Right cardiac atrium (tissue), 5 donors: ENCODE data around the gene B3GNT7. TPM values are rescaled to one million over a fixed set of nuclear protein-coding genes. Genes with fewer than 3 reads are reported as not detected.

ENCODE experiments used
- ATAC-seq, 2 donors: fragments of 200-7000 bp; cut with Tn5 transposase; one replicate each; pipeline versions ENCODE4 v1.8.0 to v1.9.1; 2020; ENCODE audit warnings: moderate library complexity in 2 of 2, mild to moderate bottlenecking in 1 of 2
- DNase-seq, 3 donors: peaks; one replicate each; pipeline ENCODE4 v3.0.0-alpha.2; 2020
- H3K27ac ChIP-seq: one replicate; pipeline ENCODE4 v1.5.1; 2013; ENCODE audit warnings: mild to moderate bottlenecking, low read length, control low read depth, moderate library complexity
- H3K27me3 ChIP-seq: one replicate; pipeline ENCODE4 v1.6.1; 2013; ENCODE audit not compliant: control insufficient read depth, insufficient read depth
- H3K4me1 ChIP-seq: one replicate; pipeline ENCODE4 v1.6.1; 2013; ENCODE audit warnings: low read length; ENCODE audit not compliant: control insufficient read depth, insufficient read depth
- H3K4me3 ChIP-seq: one replicate; pipeline ENCODE4 v1.5.1; 2013; ENCODE audit warnings: low read length, control low read depth
- H3K9me3 ChIP-seq: one replicate; pipeline ENCODE4 v1.6.1; 2013; ENCODE audit warnings: low read length; ENCODE audit not compliant: control insufficient read depth
- WGBS: extraction: QIAGEN DNeasy Blood & Tissue Kit; methylation state at CpG from one replicate; pipeline ENCODE4 v1.1.7; 2013; 5-methylcytosine and 5-hydroxymethylcytosine counted together
- intact Hi-C, 4 donors: fragments of 100-400 bp; cut with DNase I; formaldehyde crosslinking; loops; one replicate each; pipeline versions ENCODE4 v1.11.0 to v1.14.0; 2022 to 2023
- polyA plus RNA-seq: library from polyadenylated mRNA; stranded (reverse); fragments of 200-250 nt; gene quantifications from one replicate; pipeline ENCODE4 v1.2.3, GENCODE V29; 2013
- total RNA-seq, 4 donors: library from RNA; stranded (reverse); fragmentation: NEBNext Ultra II Directional; extraction: Animal tissue kit (Norgen Biotek cat#: 25700); gene quantifications; one replicate each; pipeline ENCODE4 v1.2.1, GENCODE V29; 2021
- donor health status: healthy with polysubstance abuse.
- donor health status: DM: no; HTN: yes; CAD: no.
- donor health status: DM: no; HTN: no; CAD: no.
- donor health status: DM: no; HTN: yes; CAD: no; lungs with severe emphysema.
- donor health status: DM: yes; HTN: yes; CAD: no.

The B3GNT7 gene
- total and polyA plus RNA-seq, 5 donors, result 2.5 to 7.3 (median 5.9) TPM

DNA sequence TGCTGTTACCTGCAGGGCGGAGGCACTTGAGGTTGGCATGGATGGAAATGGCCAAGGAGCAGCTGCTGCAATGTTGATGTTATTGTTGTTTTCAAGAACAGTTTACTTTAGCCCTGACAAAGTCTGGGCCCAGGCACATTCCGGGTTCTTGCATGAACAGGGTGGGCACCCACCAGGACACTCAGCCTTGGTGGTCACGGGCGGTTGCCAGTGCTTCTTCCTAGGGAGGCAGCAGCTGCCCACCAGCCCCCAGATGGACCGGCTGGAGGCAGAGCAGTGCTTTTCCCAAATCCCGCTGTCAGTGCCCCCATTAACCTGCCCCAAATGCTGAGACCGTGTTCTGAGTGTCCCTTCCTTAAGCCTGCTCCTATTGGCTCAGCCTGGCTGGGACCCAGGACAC, 38.5 kb upstream of the B3GNT7 start:
- whole genome bisulfite sequencing, result 94% methylated on average over 7 of the region's 7 CpGs
- DNase-seq, result no peak
- Histone ChIP-seq H3K9me3 (no peaks in the 10 kb centered on the region), H3K27me3 (no peaks in the 10 kb centered on the region), H3K4me3 (no peak overlapping the region), H3K4me1 (no peaks in the 10 kb centered on the region), H3K27ac (no peak overlapping the region)
- intact Hi-C loops, result no loop called here
- no peak for ATAC-seq

DNA sequence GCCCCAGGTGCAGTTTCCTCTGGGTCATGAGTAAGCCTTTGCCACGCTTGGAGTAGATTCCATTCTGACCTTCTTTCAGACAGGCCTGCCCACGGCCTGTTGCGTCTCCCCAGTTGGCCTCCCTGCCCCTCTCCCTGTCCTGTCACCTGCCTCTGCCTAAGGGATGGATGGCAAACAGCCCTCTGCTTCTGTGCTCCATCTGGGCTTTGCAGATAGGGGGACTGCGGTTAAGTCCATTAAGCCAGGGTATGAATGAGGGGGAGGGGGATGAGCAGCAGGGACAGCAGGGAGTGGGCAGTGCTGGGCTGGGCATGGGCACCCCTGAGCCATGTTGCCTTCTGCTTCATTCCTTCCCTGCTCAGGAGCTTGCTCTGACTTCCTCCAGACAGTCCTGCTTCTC, 37.6 kb upstream of the B3GNT7 start:
- no peak for DNase-seq
- no peak overlapping the region for H3K4me3 ChIP-seq
- no peaks in the 10 kb centered on the region for H3K27me3 ChIP-seq
- H3K27ac ChIP-seq, result no peak overlapping the region
- no peaks in the 10 kb centered on the region for H3K9me3 ChIP-seq
- intact Hi-C loops, result no loop called here
- WGBS, result 98% methylated on average over 4 of the region's 4 CpGs
- no peaks in the 10 kb centered on the region for H3K4me1 ChIP-seq
- ATAC-seq, result no peak

DNA sequence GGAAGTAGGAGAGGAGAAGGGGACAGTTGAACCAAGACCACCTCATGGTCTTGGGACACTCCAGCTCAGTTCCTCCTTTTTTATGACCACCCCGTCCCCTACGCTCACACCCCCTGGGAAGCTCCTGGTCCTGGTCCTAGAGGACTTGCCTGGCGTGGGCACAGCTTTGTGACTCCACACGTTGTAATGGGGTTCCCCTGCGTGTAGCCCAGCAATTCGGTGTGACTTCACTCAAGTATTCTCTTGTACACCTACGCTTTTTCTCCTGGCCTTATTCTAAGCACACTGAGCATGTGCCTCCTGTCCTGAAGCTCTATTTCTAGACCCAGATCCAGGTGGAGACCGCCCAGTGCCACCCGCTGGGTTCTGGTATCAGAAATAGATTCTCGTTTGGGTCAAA, 36.1 kb upstream of the B3GNT7 start:
- WGBS, result 95% methylated on average over 10 of the region's 10 CpGs
- no peak for DNase-seq
- H3K4me3 ChIP-seq, result no peak overlapping the region
- no peaks in the 10 kb centered on the region for H3K27me3 ChIP-seq
- H3K4me1 ChIP-seq, result no peaks in the 10 kb centered on the region
- no peak for ATAC-seq
- H3K27ac ChIP-seq, result no peak overlapping the region
- intact Hi-C loops, result no loop called here
- H3K9me3 ChIP-seq, result no peaks in the 10 kb centered on the region

DNA sequence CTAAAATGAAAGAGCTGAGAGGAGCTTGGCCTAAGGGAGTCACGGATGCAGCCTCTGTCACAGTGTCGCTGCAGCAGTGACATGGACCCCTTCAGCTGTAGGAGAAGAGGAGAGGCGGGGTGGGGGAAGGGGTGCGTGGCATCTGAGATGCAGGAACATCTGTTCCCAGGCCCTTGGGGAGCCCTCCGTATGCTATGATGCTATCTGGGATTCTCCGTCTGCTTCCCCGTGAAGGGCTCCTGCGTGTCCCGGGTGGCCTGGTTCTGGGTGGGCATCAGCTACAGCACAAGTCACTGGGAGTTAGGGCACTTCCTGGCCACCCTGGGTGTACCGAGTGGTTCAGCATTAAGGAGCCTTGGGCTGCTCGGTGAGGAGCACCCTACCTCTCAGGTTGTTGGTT, 35.6 kb upstream of the B3GNT7 start:
- WGBS, result 94% methylated on average over 11 of the region's 11 CpGs
- Histone ChIP-seq H3K4me3 (no peak overlapping the region), H3K27me3 (no peaks in the 10 kb centered on the region), H3K4me1 (no peaks in the 10 kb centered on the region), H3K27ac (no peak overlapping the region), H3K9me3 (no peaks in the 10 kb centered on the region)
- DNase-seq (no peak), ATAC-seq (no peak)
- intact Hi-C loops, result no loop called here

DNA sequence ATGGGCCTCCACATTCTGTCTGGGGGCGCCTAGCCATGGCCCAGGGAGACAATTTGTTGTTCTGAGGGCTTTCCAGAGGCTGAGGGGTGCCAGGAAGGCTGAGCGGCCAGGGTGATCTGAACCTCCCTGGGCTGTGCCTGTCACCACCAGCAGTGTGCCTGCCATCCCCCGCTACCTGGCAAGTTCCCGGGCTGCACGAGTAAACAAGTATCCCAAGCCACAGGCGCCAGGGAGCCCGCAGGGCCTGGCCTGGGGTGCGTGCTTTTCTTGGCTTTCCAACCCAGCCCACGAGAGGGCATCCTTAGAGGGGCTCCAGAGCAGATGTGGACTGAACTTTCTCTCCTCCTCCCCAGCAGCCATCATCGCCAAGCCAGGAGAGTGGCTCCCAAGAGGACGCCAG, 35.1 kb upstream of the B3GNT7 start:
- Histone ChIP-seq H3K4me1 (no peaks in the 10 kb centered on the region), H3K27ac (no peak overlapping the region), H3K4me3 (no peak overlapping the region), H3K9me3 (no peaks in the 10 kb centered on the region), H3K27me3 (no peaks in the 10 kb centered on the region)
- no peak for DNase-seq
- intact Hi-C loops, result no loop called here
- ATAC-seq, result no peak
- 90% methylated on average over 11 of the region's 11 CpGs for WGBS

DNA sequence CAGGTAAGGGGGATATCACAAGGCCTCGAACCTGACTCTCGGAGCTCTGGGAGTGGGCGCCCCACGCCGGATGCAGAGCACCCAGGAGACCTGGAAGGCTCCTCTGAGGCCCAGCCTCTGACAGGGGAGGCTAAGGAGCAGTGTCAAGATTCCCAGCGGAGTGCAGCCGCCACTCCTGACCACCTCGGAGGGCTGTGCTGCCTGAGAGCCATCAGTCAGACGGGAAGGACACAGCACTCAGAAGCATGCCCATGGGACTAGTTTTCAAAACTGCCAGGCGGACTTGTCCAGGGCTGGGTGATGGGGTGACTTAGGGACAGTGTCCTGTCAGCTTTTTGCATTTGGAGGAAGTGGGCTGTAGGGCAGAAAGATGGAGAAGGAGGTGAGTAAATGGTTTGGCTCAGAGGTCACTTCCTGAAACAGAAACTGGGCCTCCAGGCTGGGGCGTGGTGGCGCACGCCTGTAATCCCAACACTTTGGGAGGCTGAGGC, 34.6 kb upstream of the B3GNT7 start:
- peak; percentile 16 to 27 for ATAC-seq
- no peak for DNase-seq
- intact Hi-C loops, result no loop called here
- H3K27me3 ChIP-seq, result no peaks in the 10 kb centered on the region
- H3K27ac ChIP-seq, result no peak overlapping the region
- H3K9me3 ChIP-seq, result no peaks in the 10 kb centered on the region
- 93% methylated on average over 13 of the region's 13 CpGs for WGBS
- H3K4me3 ChIP-seq, result no peak overlapping the region
- no peaks in the 10 kb centered on the region for H3K4me1 ChIP-seq

DNA sequence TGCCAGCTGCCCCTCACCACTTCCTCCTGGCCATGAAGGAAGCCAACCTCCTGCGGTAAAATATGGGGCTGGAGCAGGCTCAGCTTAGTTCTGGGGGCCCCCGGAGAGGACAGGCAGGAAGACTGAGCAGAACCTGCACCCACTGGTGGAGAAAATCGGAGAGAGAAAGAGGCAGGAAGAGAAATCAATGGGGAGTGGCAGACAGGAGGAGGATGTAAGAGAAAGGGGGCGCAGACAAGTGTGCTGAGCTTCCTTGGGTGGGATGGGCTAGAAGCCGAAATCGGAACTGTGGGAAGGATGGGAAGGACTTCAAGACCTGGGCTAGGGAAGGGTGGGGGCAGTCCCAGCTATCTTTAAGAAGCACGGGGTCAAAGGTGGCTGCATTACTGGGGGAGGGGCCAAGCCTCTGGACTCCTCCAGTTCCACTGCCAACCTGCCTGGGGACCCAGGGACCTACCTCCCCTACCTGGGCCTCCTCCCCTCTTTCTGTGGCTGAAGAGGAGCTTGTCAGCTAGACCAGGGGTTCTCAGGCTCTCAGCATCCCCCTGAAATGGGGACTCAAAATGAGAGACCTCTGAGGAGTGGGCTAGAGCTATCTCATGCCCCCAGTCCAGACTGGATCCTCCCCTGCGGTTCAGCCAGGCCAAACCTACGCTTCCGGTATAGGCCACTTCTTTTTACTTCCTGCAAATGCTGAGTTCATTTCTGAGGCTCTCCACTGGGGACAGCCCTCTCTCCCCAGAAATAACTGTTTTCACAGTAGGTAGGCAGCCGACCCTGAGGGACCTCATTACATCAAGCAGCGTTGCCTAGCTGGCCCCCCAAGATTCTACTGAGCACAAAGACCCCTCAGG, 33.6 kb upstream of the B3GNT7 start:
- DNase-seq, result no peak
- Histone ChIP-seq H3K4me1 (no peaks in the 10 kb centered on the region), H3K4me3 (no peak overlapping the region), H3K27me3 (no peaks in the 10 kb centered on the region), H3K27ac (no peak overlapping the region), H3K9me3 (no peaks in the 10 kb centered on the region)
- 76% methylated on average over 12 of the region's 12 CpGs for WGBS
- intact Hi-C loops, result no loop called here
- ATAC-seq, result peak in 1 of 2 donors; percentile 24

DNA sequence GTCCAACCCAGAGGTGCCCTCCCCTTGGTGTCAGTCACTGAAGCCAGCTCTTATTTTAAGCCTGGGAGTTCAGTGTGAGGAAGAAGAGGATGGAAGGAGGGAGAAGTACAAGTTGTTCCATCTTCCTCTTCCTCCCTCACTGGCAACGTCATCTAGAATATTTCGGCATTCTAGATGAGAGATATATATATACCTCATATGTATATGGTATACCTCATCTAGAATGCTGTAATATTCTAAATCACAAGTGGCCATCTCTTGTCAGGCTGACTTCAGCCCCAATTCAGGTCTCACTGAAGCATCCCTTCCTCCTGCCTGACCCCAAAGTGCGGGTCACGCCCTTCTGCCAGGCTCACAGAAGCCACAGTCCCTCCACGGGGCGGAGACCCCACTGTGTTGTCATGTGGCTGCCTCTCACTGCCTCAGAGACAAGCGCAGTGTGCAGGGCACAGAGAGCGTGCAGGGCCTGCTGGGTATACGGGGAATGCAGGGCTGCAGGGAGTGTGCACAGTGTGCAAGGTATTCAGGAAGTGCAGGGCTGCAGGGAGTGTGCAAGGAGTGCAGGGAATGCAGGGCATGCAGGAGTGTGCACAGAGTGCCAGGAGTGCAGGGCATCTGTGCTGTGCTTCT, 32.8 kb upstream of the B3GNT7 start:
- Histone ChIP-seq H3K27me3 (no peaks in the 10 kb centered on the region), H3K4me3 (no peak overlapping the region), H3K4me1 (no peaks in the 10 kb centered on the region), H3K27ac (no peak overlapping the region), H3K9me3 (no peaks in the 10 kb centered on the region)
- 87% methylated on average over 9 of the region's 9 CpGs for WGBS
- intact Hi-C loops, result no loop called here
- peak in 1 of 2 donors; percentile 4 for ATAC-seq
- DNase-seq, result no peak

DNA sequence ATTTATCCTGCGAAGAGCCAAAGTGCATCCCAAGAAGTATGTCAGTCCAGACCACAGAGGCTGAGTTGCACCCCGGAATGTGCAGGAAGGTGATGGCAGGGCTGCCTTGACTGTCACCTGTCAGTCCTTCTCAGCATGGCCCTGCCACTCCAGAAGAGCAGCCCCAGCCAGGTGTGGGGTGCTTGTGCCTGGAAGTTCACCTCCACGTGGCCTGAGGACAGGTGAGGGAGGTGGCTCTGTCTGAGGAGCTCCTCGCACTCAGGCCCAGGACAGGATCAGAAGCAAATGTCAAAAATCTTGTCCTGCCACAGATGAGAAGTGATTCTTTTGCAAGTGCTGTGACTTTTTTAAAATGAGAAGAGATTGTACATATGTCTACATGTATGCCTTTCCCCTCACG, 31.4 kb upstream of the B3GNT7 start:
- H3K27me3 ChIP-seq, result no peaks in the 10 kb centered on the region
- ATAC-seq (no peak), DNase-seq (no peak)
- no peaks in the 10 kb centered on the region for H3K4me1 ChIP-seq
- intact Hi-C loops, result no loop called here
- no peak overlapping the region for H3K27ac ChIP-seq
- no peaks in the 10 kb centered on the region for H3K9me3 ChIP-seq
- no peak overlapping the region for H3K4me3 ChIP-seq
- 91% methylated on average over 5 of the region's 5 CpGs for WGBS

DNA sequence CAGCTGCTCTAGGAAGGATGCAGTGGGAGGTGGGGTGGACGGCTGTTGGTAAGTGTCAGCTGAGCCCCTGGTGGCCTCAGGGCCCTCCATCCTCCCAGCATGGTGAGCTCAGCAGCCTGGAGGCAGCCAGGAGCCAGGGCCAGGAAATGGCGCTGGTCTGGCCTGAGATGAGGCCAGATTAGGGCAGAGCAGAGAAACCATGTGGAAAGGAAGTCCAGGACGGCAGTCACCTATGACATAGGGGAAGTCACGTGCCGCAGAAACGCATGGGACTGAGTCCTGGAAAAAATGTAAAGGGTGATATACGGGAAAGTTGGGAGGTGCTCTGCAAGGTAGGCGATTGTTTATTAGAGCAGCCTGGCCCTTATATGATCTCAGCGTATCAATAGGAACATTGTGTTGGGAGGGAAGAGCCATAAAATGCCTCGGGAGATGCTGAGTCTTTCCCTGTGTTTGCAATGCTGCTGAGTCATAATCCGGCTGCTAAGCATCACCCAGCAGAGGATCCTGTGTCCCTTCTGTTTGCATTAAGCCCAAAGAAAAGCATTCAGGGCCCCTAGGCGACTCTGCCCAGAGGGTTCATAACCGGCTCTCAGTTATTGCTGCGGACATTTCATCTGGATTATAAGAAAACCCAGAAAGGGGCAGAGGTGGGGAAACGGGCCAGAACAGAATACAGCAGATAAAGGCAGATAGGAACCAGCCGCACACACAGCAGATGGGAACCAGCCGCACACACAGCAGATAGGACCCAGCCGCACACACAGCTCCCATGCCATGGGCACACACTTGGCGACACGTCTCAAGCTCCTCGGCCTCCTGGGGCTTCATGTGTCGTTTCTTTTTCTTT, 30.3 kb upstream of the B3GNT7 start:
- peak; percentile 40 to 56 for ATAC-seq

DNA sequence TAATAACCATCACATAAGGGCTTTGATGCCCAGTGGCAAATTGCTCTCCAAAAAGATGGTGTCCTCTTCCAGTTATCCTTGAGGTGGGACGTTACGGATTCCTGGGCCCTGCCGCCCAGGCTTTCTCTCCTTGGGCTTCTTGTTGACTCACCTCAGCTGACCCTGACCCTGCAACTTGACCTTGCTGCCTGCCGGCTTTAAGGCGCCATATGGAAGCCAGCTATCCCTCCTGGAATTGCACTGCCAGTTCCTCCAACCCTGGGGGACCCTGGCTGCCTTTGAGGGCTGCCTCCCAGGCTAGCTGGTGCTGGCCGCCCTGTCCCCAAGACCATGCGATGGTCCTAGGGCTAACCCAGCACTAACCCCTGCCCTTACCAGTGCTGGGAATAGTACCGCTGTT, 28.3 kb upstream of the B3GNT7 start:
- Histone ChIP-seq H3K4me1 (no peaks in the 10 kb centered on the region), H3K9me3 (no peaks in the 10 kb centered on the region), H3K4me3 (no peak overlapping the region), H3K27ac (no peak overlapping the region), H3K27me3 (no peaks in the 10 kb centered on the region)
- WGBS, result 96% methylated on average over 8 of the region's 8 CpGs
- DNase-seq (no peak), ATAC-seq (no peak)
- intact Hi-C loops, result no loop called here

More for the DNA sequence above, 30.3 kb upstream of the B3GNT7 start:
- intact Hi-C loops, result no loop called here
- H3K4me1 ChIP-seq, result no peaks in the 10 kb centered on the region
- no peaks in the 10 kb centered on the region for H3K9me3 ChIP-seq
- H3K27me3 ChIP-seq, result no peaks in the 10 kb centered on the region
- peak in 1 of 3 donors; percentile 67 for DNase-seq
- H3K4me3 ChIP-seq, result no peak overlapping the region
- H3K27ac ChIP-seq, result no peak overlapping the region
- WGBS, result 50% methylated on average over 22 of the region's 22 CpGs
